Urothelium cell line (cell line): Measurements from ENCODE around the gene APRT.

Source experiments
- DNase-seq: peaks from one replicate; pipeline ENCODE4 v3.0.0; 2011; ENCODE audit warnings: low spot score, mixed read lengths
- FAIRE-seq: peaks from 2 replicates; lab custom pipeline; 2011; peaks lifted over from hg19 to GRCh38; lab: Jason Lieb, UNC

The APRT gene

DNA sequence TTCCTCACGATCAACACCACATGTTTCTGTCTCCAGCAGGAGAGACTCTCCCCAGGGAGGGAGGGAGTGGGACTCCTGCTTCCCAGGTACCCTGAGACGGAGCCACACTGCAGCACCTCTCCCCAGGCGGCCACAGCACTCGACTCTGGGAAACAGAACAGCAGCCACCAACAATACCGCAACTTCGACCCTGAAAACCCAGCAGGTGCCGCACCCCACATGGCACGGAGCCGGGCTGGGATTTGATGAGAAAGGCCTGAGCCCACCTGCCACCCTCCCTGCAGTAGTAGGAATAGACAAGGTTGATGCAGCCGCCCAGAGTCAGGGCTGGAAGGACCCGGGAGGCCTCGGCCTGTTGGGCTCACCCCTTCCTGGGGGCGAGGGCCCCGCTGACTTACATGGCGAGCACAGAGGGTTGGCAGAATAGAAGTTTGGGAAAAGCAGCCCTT, 30.6 kb upstream of the APRT start:
- DNase-seq (no peak), FAIRE-seq (no peak)

DNA sequence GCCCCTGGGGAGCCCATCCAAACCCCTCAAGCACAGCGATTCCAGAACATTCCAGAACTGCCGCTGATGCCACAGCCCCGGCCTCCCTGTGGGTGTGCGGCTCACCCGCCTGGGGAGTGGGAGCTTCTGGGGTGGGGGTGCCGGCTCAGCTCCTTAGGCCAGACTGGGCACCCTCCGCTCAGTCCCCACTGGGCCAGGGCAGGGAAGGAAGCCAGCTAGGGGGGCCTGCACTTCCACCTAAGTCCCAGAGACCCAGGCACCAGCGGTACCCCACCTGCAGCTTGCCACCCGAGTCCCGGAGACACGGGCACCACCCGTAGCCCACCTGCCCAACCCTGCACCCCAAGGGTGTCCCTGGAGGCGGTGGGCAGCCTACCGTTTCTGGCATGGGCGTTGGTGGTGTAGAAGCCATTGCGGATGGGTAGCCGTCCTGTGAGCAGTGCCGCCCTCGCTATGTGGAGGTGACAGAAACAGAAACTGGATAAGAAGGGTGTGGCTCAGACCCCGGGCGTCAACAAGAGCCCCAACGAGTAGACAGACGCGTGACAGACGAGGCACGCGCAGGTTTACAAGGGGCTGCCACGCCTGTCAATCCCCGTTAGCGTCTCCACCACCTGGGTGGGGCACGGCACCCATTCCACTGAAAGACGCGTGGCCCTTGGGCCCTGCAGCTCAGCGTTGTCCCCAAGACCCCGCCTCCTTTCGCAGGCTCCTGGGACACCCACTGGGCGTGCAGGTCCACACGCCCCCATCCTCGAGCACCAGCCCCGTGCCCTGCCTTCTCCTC, 30.0 kb upstream of the APRT start:
- FAIRE-seq (no peak), DNase-seq (no peak)

DNA sequence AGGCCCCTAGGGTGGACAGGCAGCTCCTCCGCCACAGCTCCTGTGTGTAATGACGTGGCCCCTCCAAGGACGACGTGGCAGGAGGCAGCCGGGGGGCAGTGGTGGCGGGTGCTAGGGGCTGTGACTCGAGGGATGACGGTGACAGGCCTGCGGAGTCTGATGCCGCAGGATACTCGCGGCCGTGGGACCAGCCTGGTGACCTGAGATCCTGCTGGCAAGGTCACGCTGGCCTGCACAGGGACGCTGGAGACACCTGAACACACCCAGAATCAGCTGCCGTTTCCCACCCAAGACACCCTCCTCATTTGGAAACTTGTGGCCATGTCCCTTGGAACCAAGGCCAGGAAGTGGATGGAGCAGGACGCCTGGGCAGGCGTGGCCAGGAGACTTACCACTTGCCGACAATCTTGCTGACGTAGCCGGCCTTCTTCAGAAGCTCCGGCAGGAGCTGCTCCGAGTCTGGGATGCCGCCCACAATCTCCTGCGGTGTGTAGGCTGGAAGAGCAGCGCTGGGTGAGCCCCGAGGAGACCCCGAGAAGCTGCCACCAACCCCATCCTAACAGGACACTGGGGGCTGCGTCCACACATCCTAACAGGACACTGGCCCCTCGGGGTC, 29.0 kb upstream of the APRT start:
- no peak for FAIRE-seq
- DNase-seq, result no peak

DNA sequence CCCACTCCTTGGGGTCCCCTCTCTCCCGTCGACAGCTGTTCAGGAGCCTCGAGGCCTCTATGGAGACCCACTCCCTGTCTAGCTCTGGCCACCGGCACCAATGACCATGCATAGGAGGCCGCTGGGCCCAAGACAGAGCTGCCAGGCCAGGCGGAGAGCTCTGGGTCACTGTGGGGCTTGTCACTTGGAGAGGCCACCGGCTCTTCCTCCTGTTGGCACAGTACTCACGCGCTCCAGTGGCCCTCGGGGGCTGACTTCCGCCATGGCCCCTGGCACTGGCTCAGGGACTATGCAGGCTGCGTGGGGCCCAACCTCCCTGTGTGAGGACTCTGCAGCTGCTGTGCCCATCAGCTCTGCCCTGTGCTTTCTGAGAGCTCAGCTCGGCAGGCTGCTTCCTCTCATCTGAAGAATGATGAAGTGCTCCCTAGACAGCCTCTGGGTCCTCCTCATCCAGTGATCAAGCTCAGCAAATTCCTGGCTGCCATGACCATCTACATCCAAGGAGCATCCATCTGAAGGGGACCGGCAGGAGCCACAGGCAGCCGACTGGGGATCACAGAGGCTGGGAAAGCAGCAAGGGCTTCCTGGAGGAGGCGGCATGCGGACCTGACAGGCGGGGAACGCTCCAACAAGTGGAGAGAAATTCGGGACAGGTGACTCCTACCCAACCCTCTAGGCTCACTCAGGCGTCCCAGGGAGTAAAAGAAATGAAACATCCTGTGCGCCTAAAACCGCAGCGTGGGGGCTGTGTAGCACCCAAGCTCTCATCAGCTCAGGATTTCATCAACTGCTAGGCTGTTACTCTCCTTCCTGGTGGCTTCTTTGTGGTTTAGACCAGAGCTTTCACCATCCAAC, 28.2 kb upstream of the APRT start:
- FAIRE-seq, result no peak
- no peak for DNase-seq

DNA sequence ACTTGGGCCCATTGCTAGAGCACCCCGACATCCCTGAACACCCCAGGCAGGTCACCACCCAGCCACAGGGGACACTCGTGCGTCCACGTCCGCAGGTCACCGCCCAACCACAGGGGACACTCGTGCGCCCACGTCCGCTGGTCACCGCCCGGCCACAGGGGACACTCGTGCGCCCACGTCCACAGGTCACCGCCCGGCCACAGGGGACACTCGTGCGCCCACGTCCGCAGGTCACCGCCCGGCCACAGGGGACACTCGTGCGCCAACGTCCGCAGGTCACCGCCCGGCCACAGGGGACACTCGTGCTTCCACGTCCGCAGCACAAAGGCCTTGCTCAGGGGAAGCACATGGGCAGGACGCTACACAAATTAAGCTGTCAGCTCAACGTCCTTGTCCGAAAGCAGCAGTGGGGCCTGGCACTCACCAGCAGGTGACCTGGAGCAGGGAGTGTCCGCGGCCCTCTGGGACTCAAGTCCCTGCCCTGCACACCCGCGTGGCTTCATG, 27.4 kb upstream of the APRT start:
- DNase-seq (peak; percentile 16), FAIRE-seq (peak; percentile 23)

DNA sequence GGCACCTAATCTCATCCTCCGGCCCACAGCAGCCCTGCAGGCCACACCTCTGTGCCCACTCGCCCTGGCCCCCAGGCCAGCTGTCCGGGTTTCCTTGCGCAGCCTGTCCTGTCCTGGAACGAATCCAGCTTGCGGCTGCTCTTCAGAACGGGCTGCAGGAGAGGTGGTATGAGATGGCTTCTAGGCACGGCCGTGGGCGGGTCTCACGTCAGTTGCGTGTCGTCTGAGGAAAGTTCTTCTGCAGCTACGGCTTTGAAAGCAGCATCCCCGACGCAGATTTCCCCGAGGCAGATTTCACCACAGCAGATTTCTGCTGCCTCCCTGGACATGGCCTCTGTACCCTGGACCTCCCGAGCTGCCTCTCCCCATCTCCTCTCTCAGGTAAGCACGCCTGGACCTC, 26.8 kb upstream of the APRT start:
- DNase-seq (no peak), FAIRE-seq (no peak)

DNA sequence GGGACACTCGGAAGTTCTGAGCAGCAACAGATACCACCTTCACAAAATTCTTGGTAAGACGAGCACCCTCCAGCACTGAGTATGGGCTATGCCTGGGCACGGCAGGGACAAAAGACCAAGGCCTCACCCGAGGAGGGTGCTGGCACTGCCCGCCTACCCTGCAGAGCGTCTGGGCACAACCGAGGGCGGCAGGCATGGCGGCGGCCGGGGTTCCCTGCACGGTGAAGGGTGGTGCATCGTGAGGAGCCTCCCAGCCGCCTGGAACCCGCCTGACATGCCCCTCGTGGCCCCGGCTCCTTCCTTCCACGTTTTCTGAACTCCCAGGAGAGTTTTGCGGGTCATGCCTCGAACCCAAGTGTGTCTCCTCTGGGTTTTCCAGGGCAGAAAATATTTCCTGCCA, 26.1 kb upstream of the APRT start:
- DNase-seq, result no peak
- no peak for FAIRE-seq

DNA sequence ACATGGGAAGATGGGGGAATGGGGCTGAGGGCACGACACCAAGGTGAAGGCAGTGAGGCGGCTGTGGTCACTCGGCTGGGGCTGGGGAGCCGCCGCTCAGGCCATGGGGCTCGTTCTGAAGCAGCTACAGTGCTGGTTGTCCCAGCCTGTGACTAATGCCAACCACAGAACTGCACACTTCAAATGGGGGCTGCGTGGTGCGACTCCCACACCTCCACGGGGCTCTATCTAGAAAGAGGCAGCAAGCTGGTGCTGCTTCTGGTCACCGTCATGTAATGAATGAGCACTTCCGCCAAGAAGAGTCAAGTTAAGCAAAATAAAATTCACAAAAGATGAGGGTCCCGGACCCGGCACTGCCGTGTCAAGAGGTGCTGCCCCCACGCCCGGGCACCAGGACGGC, 25.1 kb upstream of the APRT start:
- no peak for DNase-seq
- FAIRE-seq, result no peak

DNA sequence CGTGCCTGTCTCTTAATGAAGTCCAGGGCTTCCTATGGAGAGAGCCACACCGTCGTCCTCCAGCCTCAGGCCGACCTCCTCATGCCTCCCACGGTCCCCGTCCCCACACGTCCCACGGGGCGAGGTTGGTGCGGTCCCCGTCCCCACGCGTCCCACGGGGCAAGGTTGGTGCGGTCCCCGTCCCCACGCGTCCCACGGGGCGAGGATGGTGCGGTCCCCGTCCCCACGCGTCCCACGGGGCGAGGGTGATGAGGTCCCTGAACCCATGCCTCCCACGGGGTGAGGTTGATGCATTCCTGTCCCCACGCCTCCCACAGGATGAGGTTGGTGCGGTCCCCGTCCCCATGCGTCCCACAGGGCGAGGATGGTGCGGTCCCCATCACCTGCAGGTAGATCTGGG, 24.1 kb upstream of the APRT start:
- DNase-seq, result no peak
- FAIRE-seq, result no peak

DNA sequence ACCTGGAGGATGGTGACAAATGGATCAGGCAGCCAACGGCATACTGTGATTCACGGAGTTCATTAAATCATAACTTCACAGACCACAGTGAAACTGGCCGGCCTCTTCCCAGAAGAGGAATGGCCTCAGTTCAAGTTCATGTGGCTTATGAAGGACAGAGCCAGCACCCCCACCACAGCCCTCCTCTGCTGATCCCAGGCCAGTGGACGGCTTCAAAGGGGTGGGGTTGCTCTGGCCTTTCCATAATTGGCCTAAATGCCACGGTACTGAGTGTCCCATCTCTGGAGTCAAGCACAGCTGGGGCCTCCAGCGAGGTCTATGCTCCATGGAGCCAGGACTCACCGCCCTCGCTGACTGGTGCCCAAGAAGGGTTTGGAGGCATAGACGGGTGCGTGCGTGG, 23.7 kb upstream of the APRT start:
- FAIRE-seq, result no peak
- no peak for DNase-seq

DNA sequence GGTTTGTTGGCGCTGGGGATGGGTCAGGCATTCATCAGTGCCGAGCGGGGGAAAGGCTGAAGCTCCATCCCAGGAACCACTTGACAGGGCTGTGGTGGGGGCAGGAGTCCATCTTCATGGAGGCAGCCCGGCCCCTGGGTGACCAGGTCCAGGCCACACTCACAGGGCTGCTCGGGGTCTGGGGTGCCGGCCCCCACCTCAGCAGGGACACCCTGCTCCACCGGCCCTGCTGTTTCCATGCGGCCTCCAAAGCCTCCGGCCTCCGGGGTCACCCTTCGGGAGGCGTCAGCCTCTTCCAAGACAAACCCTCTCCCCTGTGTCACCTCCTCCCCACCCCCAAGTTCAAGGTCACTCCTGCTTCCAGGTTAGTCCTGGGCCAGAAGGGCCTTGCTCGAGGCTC, 22.9 kb upstream of the APRT start:
- FAIRE-seq (no peak), DNase-seq (no peak)

DNA sequence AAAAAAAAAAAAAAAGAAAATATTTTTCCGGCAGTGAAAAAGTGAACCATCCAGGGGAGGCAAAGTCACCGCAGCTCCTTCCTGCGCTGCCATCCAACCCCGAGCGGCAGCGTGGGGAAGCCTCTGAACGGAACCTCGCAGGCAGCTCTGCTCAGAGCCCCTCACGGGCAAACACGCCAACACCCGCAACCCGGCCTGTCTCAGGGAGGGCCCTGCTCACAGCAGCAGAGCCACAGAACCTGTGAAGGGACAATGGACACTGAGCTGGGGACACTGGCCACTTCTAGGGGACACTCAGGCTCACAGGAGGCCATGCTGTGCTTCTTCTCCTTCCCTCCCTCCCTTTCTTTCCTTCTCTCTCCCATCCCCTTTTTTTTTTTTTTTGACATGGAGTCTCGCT, 21.4 kb upstream of the APRT start:
- DNase-seq (no peak), FAIRE-seq (no peak)

DNA sequence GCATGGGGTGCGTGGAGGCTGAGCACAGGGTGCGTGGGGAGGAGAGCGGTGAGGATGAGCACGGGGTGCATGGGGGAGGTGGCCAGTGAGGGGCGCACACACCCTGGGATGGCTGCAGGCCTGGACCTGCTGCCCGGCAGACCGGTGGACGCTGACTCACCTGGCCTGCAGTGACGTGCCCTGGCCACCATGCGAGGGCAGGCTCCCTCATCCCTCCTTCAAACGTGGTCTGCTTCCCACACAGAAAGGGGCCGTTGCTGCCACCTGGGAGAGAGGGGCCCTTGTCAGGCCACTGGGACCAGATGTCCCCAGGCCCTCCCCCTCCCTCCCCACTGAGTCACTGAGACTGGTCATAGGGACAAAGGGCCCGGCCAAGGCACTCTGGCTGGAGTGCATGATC, 20.1 kb upstream of the APRT start:
- no peak for DNase-seq
- no peak for FAIRE-seq

DNA sequence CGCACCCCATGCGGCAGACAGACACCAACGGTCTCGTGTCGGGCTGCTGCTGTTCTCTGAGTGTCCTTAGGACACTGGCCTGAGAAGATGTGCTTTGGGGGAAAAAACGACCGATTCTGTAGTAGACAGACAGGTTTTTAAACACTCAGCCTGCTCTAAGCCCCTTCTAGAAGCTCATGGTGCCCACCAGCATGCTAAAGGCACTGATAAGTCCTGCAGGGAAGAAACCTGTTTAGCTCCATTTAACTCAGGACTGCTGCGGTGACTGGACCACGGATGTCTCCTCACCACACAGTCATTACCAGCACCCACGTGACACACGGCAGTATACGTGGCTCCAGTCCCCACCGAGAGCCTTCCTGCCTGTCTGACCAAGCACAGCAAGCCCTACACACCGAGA, 19.1 kb upstream of the APRT start:
- no peak for FAIRE-seq
- no peak for DNase-seq

DNA sequence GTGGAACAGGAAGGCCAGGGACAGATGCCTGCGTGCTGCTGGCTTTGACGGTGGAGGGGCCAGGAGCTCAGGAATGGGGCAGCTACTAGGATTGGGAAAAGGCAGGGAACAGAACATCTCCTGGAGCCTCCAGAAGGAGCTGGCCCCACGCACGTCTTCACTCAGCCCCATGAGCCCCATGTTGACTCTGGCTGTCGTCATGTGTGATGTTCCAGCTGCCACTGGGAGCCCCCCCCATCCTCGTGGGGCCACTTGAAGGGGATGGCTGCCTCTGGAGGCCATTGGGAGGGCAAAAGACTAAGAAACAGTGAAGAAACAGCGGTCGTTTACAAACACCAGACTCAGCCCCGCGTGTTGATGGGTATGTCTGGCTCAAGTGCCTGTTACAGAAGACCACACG, 18.5 kb upstream of the APRT start:
- DNase-seq (no peak), FAIRE-seq (no peak)

DNA sequence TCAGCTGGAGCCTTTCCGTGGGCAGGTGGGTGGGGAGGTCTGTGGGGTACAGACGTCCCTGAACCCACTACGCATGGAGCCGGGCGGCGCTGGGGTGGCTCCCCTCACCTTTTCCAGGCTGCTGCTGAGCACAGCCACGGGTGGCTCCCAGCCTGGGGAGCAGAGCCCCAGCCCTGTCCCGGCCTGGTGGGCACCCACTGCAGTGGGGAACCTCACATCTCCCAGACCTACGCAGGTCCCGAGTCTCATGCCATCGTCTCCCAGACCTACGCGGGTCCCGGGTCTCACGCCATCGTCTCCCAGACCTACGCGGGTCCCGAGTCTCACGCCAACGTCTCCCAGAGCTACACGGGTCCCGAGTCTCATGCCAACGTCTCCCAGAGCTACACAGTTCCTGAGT, 17.0 kb upstream of the APRT start:
- DNase-seq (no peak), FAIRE-seq (no peak)

DNA sequence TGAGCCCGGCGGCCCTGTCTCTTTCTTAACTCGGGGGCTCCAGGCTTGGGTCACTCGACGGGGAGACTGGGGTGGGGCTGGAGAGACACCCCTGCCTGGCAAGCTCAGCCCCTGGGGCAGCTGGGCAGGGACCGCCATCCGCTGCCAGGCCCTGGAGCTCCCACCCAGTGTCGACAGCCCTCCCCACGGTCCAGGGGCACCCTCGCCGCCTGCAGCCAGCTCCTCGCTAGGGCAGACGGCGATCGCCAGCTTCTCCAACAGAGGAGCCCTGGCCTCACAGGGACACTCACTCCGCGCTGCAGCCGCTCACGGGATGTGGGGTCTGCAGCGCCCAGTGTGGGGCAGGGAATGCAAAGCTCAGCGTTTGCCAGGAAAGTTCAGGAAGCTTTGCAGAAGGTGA, 16.0 kb upstream of the APRT start:
- FAIRE-seq, result no peak
- DNase-seq, result no peak

DNA sequence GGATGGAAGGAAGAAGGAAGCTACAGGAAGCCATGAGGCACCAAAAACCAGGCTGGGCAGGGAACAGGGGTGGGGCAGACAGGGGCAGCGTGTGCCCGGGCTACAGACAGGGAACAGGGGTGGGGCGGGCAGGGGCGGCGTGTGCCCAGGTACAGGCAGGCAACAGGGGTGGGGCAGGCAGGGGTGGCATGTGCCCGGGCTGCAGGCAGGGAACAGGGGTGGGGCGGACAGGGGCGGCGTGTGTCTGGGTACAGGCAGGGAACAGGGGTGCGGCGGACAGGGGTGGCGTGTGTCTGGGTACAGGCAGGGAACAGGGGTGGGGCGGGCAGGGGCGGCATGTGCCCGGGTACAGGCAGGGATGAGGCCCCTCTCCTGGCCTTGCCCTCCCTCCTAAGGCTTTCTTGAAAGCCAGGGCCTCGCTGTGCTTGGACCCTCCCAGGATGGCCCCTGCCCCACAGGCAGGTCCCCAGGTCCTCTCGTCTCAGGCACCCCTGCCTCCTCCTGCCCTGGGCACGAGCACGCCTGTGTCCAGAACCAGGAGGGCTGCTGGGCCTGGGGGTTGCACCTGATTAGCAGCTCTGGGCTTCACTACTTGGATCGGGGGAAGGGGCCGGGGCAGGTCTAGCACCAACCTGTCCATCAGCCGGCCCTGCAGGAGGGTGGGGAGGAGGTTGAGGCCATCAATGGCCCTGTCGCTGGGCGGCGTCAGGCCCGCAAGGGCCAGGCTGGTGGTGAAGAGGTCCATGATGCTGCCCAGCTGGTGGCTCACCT, 14.5 kb upstream of the APRT start:
- DNase-seq (no peak), FAIRE-seq (no peak)

DNA sequence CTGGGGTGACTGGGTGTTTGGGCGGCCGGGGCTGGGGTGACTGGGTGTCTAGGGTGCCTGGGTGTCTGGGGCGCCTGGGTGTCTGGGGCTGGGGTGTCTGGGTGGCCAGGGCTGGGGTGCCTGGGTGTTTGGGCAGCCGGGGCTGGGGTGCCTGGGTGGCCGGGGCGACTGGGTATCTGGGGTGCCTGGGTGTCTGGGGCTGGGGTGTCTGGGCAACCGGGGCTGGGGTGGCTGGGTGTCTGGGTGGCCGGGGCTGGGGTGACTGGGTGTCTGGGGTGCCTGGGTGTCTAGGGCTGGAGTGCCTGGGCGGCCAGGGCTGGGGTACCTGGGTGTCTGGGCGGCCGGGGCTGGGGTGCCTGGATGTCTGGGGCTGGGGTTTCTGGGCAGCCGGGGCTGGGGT, 13.4 kb upstream of the APRT start:
- FAIRE-seq (no peak), DNase-seq (no peak)

DNA sequence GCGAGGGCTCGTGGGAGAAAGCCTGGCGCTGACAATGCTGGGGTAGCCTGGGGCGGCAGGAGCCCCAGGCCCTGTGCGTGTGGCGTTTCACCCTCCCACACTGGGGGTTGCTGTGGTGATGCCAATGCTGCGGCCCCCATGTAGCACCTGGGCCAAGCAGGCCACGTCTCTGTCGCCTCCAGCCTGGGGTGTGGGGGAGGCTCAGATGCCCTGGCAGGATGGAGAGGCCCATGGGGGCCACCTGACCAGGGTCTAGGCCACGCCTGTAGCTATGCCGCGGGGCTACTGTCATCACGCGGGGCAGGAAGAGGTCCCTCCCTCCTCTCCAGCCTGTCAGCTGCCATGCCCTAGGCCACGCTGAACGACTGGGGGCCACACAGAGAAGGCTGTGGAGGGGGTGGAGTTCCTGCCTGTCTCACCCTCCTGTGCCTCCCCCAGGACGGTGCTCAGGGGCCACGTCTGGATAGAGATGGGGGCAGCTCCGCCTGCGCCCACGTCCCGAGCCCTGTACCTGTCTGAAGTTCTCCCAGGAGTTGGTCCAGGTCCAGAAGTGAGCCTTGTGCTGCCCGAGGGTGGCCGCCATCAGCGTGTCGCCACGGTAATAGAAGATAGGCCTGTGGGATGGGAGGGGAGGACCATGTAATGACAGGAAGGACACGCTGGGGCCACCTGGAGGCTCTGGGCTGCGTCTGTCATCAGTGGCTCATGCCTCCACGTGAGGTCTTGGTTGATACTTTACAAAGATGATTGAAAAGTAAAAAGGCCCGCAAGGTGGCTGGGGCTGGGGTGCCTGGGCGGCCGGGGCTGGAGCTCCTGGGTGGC, 12.7 kb upstream of the APRT start:
- FAIRE-seq (no peak), DNase-seq (no peak)
